Suprapubic skin (tissue), 4 donors: ENCODE data around the gene PARPBP. TPM values are rescaled to one million over a fixed set of nuclear protein-coding genes. Genes with fewer than 3 reads are reported as not detected.
"Not testable (repeated sequence)": the region's sequence is repeated elsewhere in the genome, so short reads cannot be mapped to it uniquely, and the experiment has no call there.

Source experiments
- DNase-seq, 2 donors: peaks; one replicate each; pipeline ENCODE4 v3.0.0-alpha.2; 2019; ENCODE audit warnings: low spot score in 2 of 2
- H3K27ac ChIP-seq: fragments of 200-600 bp; sonication (generic); one replicate; pipeline ENCODE4 v1.5.1; 2019
- H3K27me3 ChIP-seq: fragments of 200-600 bp; sonication (generic); one replicate; pipeline ENCODE4 v1.5.1; 2019
- H3K36me3 ChIP-seq: fragments of 200-600 bp; sonication (generic); one replicate; pipeline ENCODE4 v1.5.1; 2019
- H3K4me1 ChIP-seq: fragments of 200-600 bp; sonication (generic); one replicate; pipeline ENCODE4 v1.5.1; 2019
- H3K4me3 ChIP-seq: fragments of 200-600 bp; sonication (generic); one replicate; pipeline ENCODE4 v1.5.1; 2019; ENCODE audit warnings: mild to moderate bottlenecking
- H3K9me3 ChIP-seq: fragments of 200-600 bp; sonication (generic); one replicate; pipeline ENCODE4 v1.5.1; 2019
- EP300 ChIP-seq: sonication (generic); formaldehyde crosslinking; IDR thresholded peaks from one replicate; pipeline ENCODE4 v1.6.1; 2017; ENCODE audit warnings: antibody characterized with exemption
- POLR2A ChIP-seq, 2 donors: fragments of 450-650 bp; IDR thresholded peaks; one replicate each; pipeline ENCODE4 v1.6.1; 2017; ENCODE audit warnings: antibody characterized with exemption in 2 of 2, mild to moderate bottlenecking in 2 of 2, moderate library complexity in 2 of 2
- POLR2AphosphoS5 ChIP-seq, 3 donors: sonication (generic); formaldehyde crosslinking; IDR thresholded peaks; one replicate each; pipeline ENCODE4 v1.6.1; 2017; ENCODE audit warnings: antibody characterized with exemption in 3 of 3
- WGBS: methylation state at CpG from one replicate; pipeline ENCODE4 v1.1.5; 2018; 5-methylcytosine and 5-hydroxymethylcytosine counted together
- total RNA-seq, 4 donors: library from RNA; depleted of rRNA; stranded (reverse); fragments of >200 nt; gene quantifications; one replicate each; pipeline ENCODE4 v1.1.0, GENCODE V29; 2016
- TF ChIP-seq, protein P1 (sequence below), 2 donors: fragments of 200-600 bp in 1 of 2; fragments of 450-650 bp in 1 of 2; sonication (generic) in 1 of 2; IDR thresholded peaks; one replicate each; pipeline ENCODE4 v1.5.1; 2016 to 2019; ENCODE audit warnings: antibody characterized with exemption in 2 of 2, mild to moderate bottlenecking in 1 of 2, moderate library complexity in 1 of 2

PARPBP gene, protein sequence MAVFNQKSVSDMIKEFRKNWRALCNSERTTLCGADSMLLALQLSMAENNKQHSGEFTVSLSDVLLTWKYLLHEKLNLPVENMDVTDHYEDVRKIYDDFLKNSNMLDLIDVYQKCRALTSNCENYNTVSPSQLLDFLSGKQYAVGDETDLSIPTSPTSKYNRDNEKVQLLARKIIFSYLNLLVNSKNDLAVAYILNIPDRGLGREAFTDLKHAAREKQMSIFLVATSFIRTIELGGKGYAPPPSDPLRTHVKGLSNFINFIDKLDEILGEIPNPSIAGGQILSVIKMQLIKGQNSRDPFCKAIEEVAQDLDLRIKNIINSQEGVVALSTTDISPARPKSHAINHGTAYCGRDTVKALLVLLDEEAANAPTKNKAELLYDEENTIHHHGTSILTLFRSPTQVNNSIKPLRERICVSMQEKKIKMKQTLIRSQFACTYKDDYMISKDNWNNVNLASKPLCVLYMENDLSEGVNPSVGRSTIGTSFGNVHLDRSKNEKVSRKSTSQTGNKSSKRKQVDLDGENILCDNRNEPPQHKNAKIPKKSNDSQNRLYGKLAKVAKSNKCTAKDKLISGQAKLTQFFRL
- total RNA-seq: 1 to 10 TPM; 2.8 to 5.7 (median 4.0) TPM

DNA sequence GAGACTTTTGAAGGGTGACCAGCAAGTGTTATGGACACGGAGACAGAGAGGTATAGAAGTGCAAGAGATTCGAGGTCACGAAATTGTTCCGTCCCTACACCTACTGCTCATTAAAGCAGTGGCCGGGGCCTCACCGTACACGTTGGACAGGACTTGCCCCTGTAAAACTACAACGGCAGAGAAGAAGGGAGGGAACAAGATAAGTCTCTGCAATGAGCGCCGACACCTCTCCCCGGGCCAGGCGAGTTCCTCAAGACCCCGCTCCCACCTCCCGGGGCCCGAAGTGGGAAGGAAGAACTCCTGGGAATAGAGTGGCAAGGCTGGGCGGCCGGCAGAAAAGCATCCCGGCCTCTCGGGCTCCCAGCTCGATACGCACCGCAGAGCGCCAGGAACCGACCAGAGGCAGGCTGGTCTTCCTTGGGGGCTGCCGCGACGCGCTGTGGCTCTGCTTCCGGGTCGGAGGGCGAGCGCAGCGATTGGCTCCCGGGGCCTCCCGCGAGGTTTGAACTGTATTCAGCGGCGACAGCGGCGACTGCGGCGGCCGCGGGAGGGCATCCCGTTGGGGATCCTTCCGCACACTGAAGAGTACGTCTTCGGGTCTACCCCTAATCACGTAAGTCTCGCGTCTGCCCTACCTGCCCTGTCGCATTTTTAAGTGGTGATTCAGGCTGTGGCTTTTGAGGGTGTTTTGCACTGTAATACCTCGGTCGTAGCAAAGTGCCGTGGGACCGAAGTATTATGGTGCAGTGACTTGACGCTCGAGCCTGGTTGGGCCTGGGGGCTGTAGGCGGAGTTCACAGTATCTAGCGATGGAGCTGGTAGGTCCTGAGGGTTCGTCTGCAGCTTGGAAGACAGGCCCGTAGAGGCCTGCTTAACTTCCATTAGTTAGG lies at the start of gene PARPBP, which contains the start of gene NUP37:
Gene PARPBP, plus strand, starts transcription at position 510 of the 890 bp plus-strand sequence. CDS start 3,706 bp downstream, outside the sequence.
Gene NUP37, minus strand, starts transcription at position 441 of the 890 bp plus-strand sequence. CDS start 1,596 bp downstream, outside the sequence.
- no peaks in the 10 kb centered on the region for H3K9me3 ChIP-seq
- no peaks in the 10 kb centered on the region for H3K27me3 ChIP-seq
- peak; percentile 91 to 94 for DNase-seq

DNA sequence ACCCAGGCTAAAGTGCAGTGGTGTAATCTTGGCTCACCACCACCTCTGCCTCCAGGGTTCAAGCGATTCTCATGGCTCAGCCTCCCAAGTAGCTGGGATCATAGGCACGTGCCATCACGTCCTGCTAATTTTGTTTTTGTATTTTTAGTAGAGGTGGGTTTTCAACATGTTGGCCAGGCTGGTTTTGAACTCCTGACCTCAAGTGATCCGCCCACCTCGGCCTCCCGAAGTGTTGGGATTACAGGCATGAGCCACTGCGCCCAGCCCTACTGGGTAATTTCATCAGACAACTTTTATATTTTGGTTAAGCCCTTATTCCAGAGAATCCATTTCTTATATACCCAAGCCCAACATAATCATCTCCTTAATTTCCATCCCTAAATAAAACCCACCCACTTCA lies 47.9 kb upstream of the PARPBP start:
- DNase-seq: peak in 1 of 2 donors; percentile 60
- WGBS: 79% methylated on average over 7 of the region's 7 CpGs
- H3K4me3 ChIP-seq, H3K4me1 ChIP-seq, H3K9me3 ChIP-seq, H3K27ac ChIP-seq, H3K27me3 ChIP-seq: not testable (repeated sequence)
- peaks cover 21% of the 10 kb centered on the region for H3K36me3 ChIP-seq

More for the DNA sequence above, at the start of gene PARPBP, which contains the start of gene NUP37:
- TF ChIP-seq EP300 (no peak), POLR2AphosphoS5 (IDR thresholded peaks at IDR 0.05) (peak; percentile 7 to 79 (median 67)), POLR2A (IDR thresholded peaks at IDR 0.05) (peak in 1 of 2 donors; percentile 55)
- TF ChIP-seq, protein P1, sequence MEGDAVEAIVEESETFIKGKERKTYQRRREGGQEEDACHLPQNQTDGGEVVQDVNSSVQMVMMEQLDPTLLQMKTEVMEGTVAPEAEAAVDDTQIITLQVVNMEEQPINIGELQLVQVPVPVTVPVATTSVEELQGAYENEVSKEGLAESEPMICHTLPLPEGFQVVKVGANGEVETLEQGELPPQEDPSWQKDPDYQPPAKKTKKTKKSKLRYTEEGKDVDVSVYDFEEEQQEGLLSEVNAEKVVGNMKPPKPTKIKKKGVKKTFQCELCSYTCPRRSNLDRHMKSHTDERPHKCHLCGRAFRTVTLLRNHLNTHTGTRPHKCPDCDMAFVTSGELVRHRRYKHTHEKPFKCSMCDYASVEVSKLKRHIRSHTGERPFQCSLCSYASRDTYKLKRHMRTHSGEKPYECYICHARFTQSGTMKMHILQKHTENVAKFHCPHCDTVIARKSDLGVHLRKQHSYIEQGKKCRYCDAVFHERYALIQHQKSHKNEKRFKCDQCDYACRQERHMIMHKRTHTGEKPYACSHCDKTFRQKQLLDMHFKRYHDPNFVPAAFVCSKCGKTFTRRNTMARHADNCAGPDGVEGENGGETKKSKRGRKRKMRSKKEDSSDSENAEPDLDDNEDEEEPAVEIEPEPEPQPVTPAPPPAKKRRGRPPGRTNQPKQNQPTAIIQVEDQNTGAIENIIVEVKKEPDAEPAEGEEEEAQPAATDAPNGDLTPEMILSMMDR (IDR thresholded peaks at IDR 0.05): peak; percentile 6 to 12
- peaks cover 19% of the 10 kb centered on the region for H3K4me1 ChIP-seq
- peaks cover 15% of the 10 kb centered on the region for H3K36me3 ChIP-seq
- peak within 1 kb of the TSS; percentile 69 for H3K4me3 ChIP-seq
- peak within 1 kb of the TSS; percentile 69 for H3K27ac ChIP-seq
- WGBS: 1% methylated on average over 31 of the region's 62 CpGs

GRCh38 chr12:102080842-102081241 lies 39.1 kb upstream of the PARPBP start:
- Histone ChIP-seq H3K9me3 (no peaks in the 10 kb centered on the region), H3K27me3 (no peaks in the 10 kb centered on the region), H3K4me3 (no peak overlapping the region), H3K4me1 (no peaks in the 10 kb centered on the region), H3K36me3 (peaks cover 77% of the 10 kb centered on the region), H3K27ac (no peak overlapping the region)
- TF ChIP-seq EP300: no peak
- TF ChIP-seq, protein P1 (IDR thresholded peaks at IDR 0.05): no peak
- TF ChIP-seq POLR2A (IDR thresholded peaks at IDR 0.05): no peak
- DNase-seq: no peak
- 96% methylated on average over 4 of the region's 4 CpGs for WGBS

- H3K9me3 ChIP-seq, H3K27ac ChIP-seq, H3K27me3 ChIP-seq, H3K4me1 ChIP-seq, DNase-seq, H3K4me3 ChIP-seq: not testable (repeated sequence)
- WGBS: 97% methylated on average over 36 of the region's 38 CpGs
- peaks cover 26% of the 10 kb centered on the region for H3K36me3 ChIP-seq
These were observed 30.7 kb upstream of the PARPBP start for GRCh38 chr12:102089228-102089835.

DNA sequence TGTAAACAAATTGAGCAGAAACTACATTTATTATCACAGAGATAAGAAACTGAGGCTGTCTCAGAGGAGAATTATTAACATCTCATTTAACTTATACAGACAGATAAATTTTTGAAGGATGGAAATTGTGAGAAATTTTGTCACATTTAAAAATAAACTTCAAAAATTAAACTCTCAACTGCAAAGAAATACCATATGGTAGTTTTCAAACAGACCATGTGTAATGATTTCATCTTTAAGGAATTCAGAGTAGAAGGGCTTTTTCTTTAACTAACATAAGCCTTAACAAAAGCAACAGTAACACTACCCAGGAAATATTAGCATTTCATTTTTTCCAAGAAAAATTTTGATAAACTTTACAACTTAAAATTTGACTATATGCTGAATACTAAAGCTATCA lies 26.7 kb upstream of the PARPBP start:
- DNase-seq: no peak
- TF ChIP-seq, protein P1 (IDR thresholded peaks at IDR 0.05): no peak
- TF ChIP-seq EP300 (no peak), POLR2AphosphoS5 (IDR thresholded peaks at IDR 0.05) (no peak), POLR2A (IDR thresholded peaks at IDR 0.05) (no peak)
- no peak overlapping the region for H3K27ac ChIP-seq

More for the DNA sequence above, 26.7 kb upstream of the PARPBP start:
- no peak overlapping the region for H3K4me3 ChIP-seq
- H3K27me3 ChIP-seq: no peaks in the 10 kb centered on the region
- no peaks in the 10 kb centered on the region for H3K4me1 ChIP-seq
- H3K36me3 ChIP-seq: peaks cover 16% of the 10 kb centered on the region
- H3K9me3 ChIP-seq: no peaks in the 10 kb centered on the region
